PFSK-1 (cell line): Measurements from ENCODE around the gene PCSK9.

Experiments
- POLR2AphosphoS5 ChIP-seq: IDR thresholded peaks from 2 replicates; pipeline ENCODE4 v1.6.1; 2012; ENCODE audit warnings: low read depth, mild to moderate bottlenecking, control low read depth, low read length, moderate library complexity
- REST ChIP-seq, 2 experiments: IDR thresholded peaks; 2 replicates each; pipeline versions ENCODE4 v1.6.1 to v1.8.0; 2011 to 2012; ENCODE audit warnings: low read depth in 2 of 2, low read length in 2 of 2, control low read depth in 1 of 2, inconsistent platforms in 1 of 2, mild to moderate bottlenecking in 1 of 2, moderate library complexity in 1 of 2; ENCODE audit not compliant: insufficient read depth in 1 of 2
- TAF1 ChIP-seq: IDR thresholded peaks from 2 replicates; pipeline ENCODE4 v1.6.1; 2012; ENCODE audit warnings: low read length, control low read depth, borderline replicate concordance; ENCODE audit not compliant: insufficient read depth

DNA sequence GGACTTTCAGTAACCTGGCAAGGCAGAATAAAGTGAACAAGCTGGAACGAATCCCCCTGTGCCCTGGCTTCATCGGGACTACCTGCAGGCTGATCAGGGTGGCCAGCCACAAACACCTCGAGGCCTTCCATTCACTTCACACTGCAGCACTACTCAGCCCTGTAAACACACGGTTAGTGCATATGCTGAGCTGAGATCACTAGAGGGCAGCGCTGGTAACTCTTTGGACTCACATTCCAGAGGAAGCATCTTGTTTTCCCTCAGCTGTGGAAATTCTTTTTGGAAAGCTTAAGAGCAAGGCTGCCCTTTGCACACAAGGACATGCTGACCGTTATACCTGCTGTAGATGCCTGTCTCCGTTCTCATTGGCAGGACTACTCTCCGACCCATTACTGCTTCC, 32.1 kb downstream of the PCSK9 start:
- no peak for TF ChIP-seq POLR2AphosphoS5
- no peak for TF ChIP-seq TAF1
- TF ChIP-seq REST (IDR thresholded peaks at IDR 0.05; ENCODE audit: insufficient read depth in 1 of 2, low read depth in 2 of 2, low read length in 2 of 2) = no peak
